ENCODE data around the gene KCNQ4. TPM values are rescaled to one million over a fixed set of nuclear protein-coding genes. Genes with fewer than 3 reads are reported as not detected.

KCNQ4 gene
- total and polyA plus RNA-seq, 2 of the 8 experiments (the other 6 are each of a cell fraction or from before 2014, with no cell fraction given), result 2.2 to 3.9 TPM

DNA sequence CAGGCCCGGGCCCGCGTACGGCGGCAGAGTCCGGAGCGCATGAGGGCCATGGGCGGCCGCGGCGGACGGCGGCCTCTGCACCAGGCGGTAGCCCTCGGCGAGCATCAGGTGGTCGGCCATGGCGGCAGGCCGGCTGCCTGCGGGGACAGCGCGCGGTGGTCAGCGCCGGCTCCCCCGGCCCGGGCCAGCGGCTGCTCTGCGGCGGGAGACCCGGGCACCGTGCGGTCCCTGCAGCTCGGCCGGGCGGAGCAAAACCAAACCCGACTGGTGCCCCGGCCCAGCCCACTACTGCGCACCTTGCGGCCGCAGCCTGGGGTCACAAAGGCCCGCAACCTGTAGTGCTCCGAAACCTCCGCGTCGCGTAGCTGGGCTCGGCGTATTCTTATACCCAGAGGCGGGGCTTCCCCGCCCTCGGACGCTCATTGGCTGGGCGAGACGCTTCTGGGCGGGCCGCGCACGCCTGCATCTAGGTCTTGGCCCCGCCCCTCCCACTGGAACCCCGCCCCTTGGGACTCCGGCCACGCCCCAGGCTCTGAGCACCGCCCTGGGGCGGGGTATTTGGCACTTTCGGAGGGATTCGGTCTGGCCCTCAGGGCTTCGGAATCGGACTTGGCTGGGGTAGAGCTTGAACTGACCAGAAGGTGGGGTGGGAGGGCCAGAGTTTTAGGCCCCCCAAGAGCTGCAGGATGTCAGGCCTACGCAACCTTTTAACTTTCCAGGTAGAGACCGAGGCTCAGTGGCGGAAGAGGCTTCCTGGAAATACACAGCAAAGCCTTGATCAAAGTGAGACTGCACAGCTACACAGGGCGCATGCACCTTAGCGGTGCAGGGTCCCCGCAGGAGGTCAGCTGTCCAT lies 78.6 kb downstream of the KCNQ4 start, which contains the start of gene CITED4:
TSS of gene CITED4 (minus strand) at position 356 of the 856 bp plus-strand sequence. CDS start at position 120, 236 bp downstream.
- no peak within 1 kb of the TSS for H2BK120ac ChIP-seq (replicated peaks; ENCODE audit: low read depth, low read length)
- H3K4me2 ChIP-seq (ENCODE audit: insufficient read depth in 1 of 2, low read depth in 2 of 2, low read length in 2 of 2), result peak within 1 kb of the TSS; percentile 82
- no peaks in the 10 kb centered on the region for H3K79me1 ChIP-seq (ENCODE audit: low read depth, low read length)
- 0 out of 2 replicates have a peak within 1 kb of the TSS, but pooled peaks have one; percentile 71 for H3K18ac ChIP-seq (ENCODE audit: extremely low read depth, low read length)
- peak within 1 kb of the TSS; percentile 94; the same call in 1 of the 2 replicates for H4K8ac ChIP-seq (ENCODE audit: extremely low read depth, insufficient read depth, low read length)
- H3K14ac ChIP-seq (ENCODE audit: insufficient read length), result no peak within 1 kb of the TSS
- WGBS, 2 experiments (ENCODE audit: extremely low coverage in 1 of 2, insufficient coverage in 1 of 2, insufficient read length in 1 of 2, insufficient replicate concordance in 2 of 2, low coverage in 1 of 2, low lambda C conversion rate in 2 of 2, missing lambda C conversion rate in 1 of 2), result 9% methylated on average over 36 of the region's 75 CpGs; no CpG with 5 or more reads in 1 of the 2 experiments
- H2BK15ac ChIP-seq (ENCODE audit: low read length), result 0 out of 2 replicates have a peak within 1 kb of the TSS, but pooled peaks have one; percentile 90
- peak within 1 kb of the TSS; percentile 21 for H3K4ac ChIP-seq (replicated peaks; ENCODE audit: insufficient read length, low read depth, low read length)
- H3K4me3 ChIP-seq (ENCODE audit: extremely low read depth in 1 of 4, insufficient read depth in 2 of 4, low read depth in 3 of 4, low read length in 4 of 4), result peak within 1 kb of the TSS; percentile 39 to 64 (median 48)
- no peaks in the 10 kb centered on the region for H3K36me3 ChIP-seq (ENCODE audit: control insufficient read depth in 2 of 4, insufficient read depth in 4 of 4, low read length in 3 of 4)
- H2BK20ac ChIP-seq (ENCODE audit: low read length), result no peak within 1 kb of the TSS
- no peak within 1 kb of the TSS for H3K23ac ChIP-seq (ENCODE audit: insufficient read length)
- H4K5ac ChIP-seq (ENCODE audit: insufficient read length, low read depth, low read length), result peak within 1 kb of the TSS; percentile 15
- H2AK5ac ChIP-seq (ENCODE audit: low read depth, low read length), result no peak within 1 kb of the TSS
- ChIA-PET CTCF (ENCODE audit: partially characterized antibody) (interaction anchor here (0.5 to 26.8 kb wide), 19 partner anchors 9 to 121 kb away, joined by 3 to 917 read pairs (median 4); partner anchors contain the start of gene CTPS1), POLR2A (ENCODE audit: partially characterized antibody) (interaction anchor here (0.7 to 2.6 kb wide), 28 partner anchors 8 to 178 kb away, joined by 3 to 25 read pairs (median 4); partner anchors contain the start of gene CTPS1)
- no peak within 1 kb of the TSS for H2BK5ac ChIP-seq (ENCODE audit: low read depth, low read length)
- DNase-seq (ENCODE audit: low read depth in 1 of 2, low spot score in 2 of 2) (peak; percentile 92 to 97), FAIRE-seq (peak; percentile 83)
- H3K4me1 ChIP-seq (replicated peaks in 1 of 4; ENCODE audit: control insufficient read depth in 3 of 4, insufficient read depth in 4 of 4, low read length in 3 of 4), result peaks cover 4 to 8% (median 6%) of the 10 kb centered on the region in 4 experiments
- no peaks in the 10 kb centered on the region for H3K79me2 ChIP-seq (ENCODE audit: control insufficient read depth in 1 of 2, insufficient read depth in 2 of 2, low read length in 2 of 2)
- H3K9me3 ChIP-seq (ENCODE audit: insufficient read depth in 2 of 2, low read depth in 1 of 2, low read length in 1 of 2), result no peaks in the 10 kb centered on the region
- H2BK12ac ChIP-seq (ENCODE audit: low read depth, low read length), result no peak within 1 kb of the TSS
- H4K91ac ChIP-seq (replicated peaks; ENCODE audit: insufficient read length, low read length), result no peak within 1 kb of the TSS
- H3K27me3 ChIP-seq (replicated peaks in 1 of 4; ENCODE audit: control insufficient read depth in 3 of 4, extremely low read depth in 1 of 4, insufficient read depth in 3 of 4, low read length in 3 of 4), result peaks cover 0 to 20% (median 16%) of the 10 kb centered on the region in 4 experiments; a peak in 5 of 7 replicates
- peak within 1 kb of the TSS; percentile 19; the same call in 1 of the 2 replicates for H3K27ac ChIP-seq (ENCODE audit: low read depth, low read length)
- H3K9ac ChIP-seq (replicated peaks in 1 of 4; ENCODE audit: extremely low read depth in 1 of 4, low read depth in 3 of 4, low read length in 3 of 4), result peak within 1 kb of the TSS; percentile 39 to 89 (median 59); a peak in 6 of 7 replicates
- no peak within 1 kb of the TSS for H2AFZ ChIP-seq (ENCODE audit: low read length)
- H4K20me1 ChIP-seq (replicated peaks in 1 of 2; ENCODE audit: control insufficient read depth in 1 of 2, insufficient read depth in 2 of 2, low read length in 2 of 2), result peaks cover 1 to 2% of the 10 kb centered on the region in 2 experiments
- peak within 1 kb of the TSS; percentile 72 for H3K56ac ChIP-seq (replicated peaks; ENCODE audit: insufficient read length, low read depth, low read length)
- peaks cover 7% of the 10 kb centered on the region; the same call in 1 of the 2 replicates for H3K23me2 ChIP-seq (ENCODE audit: low read depth, low read length)
- TF ChIP-seq RAD21 (IDR thresholded peaks at IDR 0.05 in 1 of 2, conservative IDR thresholded peaks at IDR 0.05 in 1 of 2; ENCODE audit: low read depth in 2 of 2, low read length in 2 of 2), result peak; percentile 70 to 78
- no peak; the same call in none of the 2 replicates for TF ChIP-seq CREB1 (IDR thresholded peaks at IDR 0.05)
- no peak for TF ChIP-seq RFX5 (IDR thresholded peaks at IDR 0.05; ENCODE audit: borderline replicate concordance, low read depth, low read length)
- no peak for TF ChIP-seq SIX5 (IDR thresholded peaks at IDR 0.05; ENCODE audit: low read depth, low read length)
- TF ChIP-seq PHF8 (conservative IDR thresholded peaks at IDR 0.05; ENCODE audit: low read depth, low read length), result peak; percentile 82
- no peak for TF ChIP-seq NRF1 (IDR thresholded peaks at IDR 0.05; ENCODE audit: low read depth, low read length)
- peak; percentile 96 for TF ChIP-seq TBP (IDR thresholded peaks at IDR 0.05; ENCODE audit: low read depth, low read length)
- TF ChIP-seq SRF (IDR thresholded peaks at IDR 0.05; ENCODE audit: low read depth, low read length), result no peak
- TF ChIP-seq KDM5A (IDR thresholded peaks at IDR 0.05; ENCODE audit: low read length), result no peak
- no peak for TF ChIP-seq JUN (IDR thresholded peaks at IDR 0.05; ENCODE audit: low read depth, low read length)
- no peak for TF ChIP-seq MAFK (IDR thresholded peaks at IDR 0.05; ENCODE audit: low read depth, low read length)
- TF ChIP-seq EGR1 (IDR thresholded peaks at IDR 0.05; ENCODE audit: borderline replicate concordance, low read depth, low read length), result no peak
